GM12873 (cell line): Measurements from ENCODE around the gene KLHDC8B.

ENCODE experiments used
- TF ChIP-seq, protein P1 (sequence below): IDR thresholded peaks from 2 replicates; pipeline ENCODE4 v1.5.1; 2012; ENCODE audit warnings: low read depth, mild to moderate bottlenecking, moderate library complexity, low read length, control low read depth; ENCODE audit not compliant: insufficient read depth; ENCODE audit errors: missing control alignments

KLHDC8B gene

DNA sequence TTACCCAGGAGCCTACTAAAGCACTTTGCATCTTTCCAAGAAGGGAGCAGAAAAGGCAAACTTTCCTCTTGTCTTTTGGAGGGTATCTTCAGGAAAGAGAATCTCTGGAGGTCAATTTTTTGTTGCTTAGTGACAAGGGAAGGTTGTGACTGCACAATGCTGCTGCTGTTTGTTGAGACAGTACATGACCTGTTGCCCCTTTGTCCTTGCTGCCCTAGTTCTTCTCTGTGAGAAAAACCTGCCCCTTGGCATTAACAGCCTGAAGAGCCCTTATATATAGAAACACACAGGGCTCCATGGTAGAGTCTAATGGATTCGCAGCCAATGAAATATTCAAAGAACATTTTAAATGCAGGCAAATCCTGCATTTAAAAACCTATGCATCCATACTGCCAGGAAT lies 20.3 kb downstream of the KLHDC8B start:
- TF ChIP-seq, protein P1, sequence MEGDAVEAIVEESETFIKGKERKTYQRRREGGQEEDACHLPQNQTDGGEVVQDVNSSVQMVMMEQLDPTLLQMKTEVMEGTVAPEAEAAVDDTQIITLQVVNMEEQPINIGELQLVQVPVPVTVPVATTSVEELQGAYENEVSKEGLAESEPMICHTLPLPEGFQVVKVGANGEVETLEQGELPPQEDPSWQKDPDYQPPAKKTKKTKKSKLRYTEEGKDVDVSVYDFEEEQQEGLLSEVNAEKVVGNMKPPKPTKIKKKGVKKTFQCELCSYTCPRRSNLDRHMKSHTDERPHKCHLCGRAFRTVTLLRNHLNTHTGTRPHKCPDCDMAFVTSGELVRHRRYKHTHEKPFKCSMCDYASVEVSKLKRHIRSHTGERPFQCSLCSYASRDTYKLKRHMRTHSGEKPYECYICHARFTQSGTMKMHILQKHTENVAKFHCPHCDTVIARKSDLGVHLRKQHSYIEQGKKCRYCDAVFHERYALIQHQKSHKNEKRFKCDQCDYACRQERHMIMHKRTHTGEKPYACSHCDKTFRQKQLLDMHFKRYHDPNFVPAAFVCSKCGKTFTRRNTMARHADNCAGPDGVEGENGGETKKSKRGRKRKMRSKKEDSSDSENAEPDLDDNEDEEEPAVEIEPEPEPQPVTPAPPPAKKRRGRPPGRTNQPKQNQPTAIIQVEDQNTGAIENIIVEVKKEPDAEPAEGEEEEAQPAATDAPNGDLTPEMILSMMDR: no peak

DNA sequence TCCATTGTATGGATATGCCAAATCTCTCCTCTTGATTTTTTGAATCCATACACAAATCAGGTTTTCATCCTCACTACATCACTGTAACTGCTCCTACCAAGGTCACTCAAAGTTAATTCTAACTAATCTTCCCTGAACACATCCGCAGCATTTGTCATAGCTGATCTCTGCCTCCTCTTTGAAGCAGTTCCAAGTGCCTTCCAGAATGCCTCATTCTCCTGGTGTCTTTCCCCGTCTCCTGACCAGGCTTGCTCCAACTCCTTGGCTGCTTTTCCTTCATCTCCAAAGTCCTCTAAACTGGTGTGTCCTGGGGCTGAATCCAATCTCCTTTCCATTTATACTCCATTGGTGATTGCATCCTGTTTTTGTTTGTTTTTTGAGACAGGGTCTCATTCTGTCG lies 26.8 kb downstream of the KLHDC8B start:
- TF ChIP-seq, protein P1: no peak

DNA sequence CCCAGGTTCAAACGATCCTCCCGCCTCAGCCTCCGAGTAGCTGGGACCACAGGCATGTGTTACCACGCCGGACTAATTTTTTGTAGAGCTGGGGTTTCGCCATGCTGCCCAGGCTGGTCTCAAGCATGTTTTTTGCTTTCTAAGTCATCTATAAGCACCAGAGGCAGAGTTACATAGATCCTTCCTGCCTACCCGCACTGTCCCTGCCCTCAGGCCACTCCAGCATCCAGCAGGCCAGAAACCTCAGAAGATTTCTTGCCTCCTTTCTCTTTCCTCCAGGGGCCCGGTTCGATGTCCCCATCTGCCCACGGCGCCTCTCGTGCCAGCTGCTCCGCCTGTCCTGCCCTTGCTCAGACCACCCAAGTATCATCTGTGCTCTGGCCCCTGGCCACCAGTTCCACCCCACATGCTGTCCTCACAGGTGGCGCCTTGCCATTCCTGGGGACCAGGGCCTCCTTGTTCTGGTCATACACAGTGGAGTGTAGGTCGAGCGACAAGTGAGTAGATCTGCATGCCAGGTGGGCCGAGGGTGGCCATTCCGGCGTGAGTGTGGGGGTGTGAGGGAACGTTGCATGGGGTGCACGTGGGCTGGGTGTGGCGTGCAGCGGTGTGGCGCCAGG lies 27.3 kb downstream of the KLHDC8B start:
- TF ChIP-seq, protein P1: no peak

DNA sequence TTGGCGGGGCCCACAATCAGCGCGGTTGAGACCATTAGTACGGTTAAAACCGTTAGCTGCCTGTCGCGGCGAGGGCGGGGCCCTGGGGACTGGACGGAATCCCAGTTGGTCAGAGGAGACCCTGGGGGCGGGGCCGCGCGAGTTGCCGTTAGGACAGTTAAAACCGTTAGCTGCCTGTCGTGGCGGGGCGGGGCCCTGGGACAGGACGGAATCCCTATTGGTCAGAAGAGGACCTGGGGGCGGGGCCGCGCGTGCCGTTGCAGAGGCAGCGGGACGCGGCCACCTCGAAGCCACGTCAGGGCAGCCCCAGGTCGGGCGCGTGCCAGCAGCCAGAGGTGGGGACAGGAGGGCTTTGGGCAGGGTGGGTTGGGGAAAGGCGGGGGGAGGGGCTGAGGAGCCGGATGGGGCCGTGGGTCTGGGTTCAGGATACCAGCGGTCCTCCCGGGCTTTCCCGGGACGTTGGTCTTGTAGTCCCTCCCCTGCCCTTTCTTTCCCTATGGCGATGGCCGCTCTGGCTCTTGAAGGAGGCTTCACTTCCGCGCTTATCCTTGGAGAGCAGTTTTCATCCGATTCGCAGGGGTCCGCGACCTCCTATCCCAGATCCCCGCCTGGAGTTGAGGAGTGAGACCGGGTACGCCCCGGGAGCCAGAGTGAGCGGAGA lies 28.0 kb downstream of the KLHDC8B start:
- TF ChIP-seq, protein P1: no peak

DNA sequence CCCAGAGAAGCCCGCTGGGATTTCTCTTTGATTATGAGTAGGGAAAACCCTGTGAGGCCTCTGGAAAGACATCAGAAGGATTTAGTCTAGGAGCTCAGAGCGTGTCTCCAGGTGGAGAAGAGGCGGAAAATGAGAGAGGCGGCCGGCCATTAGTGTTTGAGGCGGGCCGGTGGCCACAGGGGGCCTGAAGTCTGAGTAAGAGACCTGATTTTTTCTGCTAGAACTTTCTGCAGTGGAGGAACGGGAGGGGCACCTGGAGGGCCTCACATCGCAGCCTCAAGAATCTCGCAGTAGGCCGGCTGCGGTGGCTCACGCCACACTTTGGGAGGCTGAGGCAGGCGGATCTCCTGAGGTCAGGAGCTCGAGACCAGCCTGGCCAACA lies 28.5 kb downstream of the KLHDC8B start:
- TF ChIP-seq, protein P1: no peak

DNA sequence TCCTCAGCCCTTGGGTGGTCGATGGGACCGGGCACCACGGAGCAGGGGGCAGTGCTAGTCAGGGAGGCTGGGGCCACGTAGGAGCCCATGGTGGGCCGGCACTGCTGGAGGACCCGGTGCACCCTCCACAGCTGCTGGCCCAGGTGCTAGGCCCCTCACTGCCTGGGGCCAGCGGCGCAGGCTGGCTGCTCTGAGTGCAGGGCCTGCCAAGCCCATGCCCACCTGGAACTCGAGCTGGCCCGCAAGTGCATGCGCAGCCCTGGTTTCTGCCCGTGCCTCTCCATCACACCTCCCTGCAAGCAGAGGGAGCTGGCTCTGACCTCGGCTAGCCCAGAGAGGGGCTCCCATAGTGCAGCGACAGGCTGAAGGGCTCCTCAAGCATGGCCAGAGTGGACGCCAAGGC lies 42.1 kb downstream of the KLHDC8B start:
- TF ChIP-seq, protein P1: no peak

DNA sequence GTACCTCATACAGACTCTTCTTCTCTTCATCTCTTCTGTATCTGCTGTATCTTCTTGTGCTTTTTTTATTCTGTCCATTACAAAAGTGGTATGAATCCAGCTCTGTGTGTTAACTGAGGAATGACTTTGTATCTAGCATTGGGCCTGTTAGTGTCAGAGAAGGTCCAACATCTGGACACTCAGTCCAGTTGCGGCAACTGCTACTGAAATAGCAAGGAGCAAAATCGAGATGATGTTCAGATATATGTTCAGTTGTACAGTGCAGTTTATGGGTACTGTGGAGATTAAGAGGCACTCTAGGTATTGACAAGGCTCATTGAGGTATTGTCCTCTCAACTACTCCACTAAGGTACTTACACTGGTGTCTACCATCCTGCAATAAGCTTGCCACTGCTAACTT lies 42.6 kb downstream of the KLHDC8B start:
- TF ChIP-seq, protein P1: no peak
